Measurements from ENCODE around the gene FAF2.

Gene FAF2

DNA sequence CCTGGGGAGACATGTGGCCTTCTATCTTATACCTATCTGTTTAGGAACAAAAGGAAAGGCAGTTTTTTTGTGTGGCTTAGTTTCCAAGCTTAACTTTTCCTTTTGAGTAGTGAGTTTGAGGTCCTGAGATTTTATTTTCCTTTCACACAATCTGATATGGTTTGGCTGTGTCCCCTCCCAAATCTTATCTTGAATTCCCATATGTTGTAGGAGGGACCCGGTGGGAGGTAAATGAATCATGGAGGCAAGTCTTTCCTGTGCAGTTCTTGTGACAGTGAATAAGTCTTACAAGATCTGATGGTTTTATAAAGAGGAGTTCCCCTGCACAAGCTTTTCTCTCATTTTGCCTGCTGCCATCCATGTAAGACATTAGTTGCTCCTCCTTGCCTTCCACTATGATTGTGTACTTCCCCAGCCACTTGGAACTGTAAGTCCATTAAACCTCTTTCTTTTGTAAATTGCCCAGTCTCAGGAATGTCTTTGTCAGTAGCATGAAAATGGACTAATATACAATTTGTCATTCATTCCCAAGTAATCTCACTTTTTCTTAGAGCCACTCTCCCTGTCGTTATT is 27.1 kb upstream of the FAF2 start:
- H3K4me1 ChIP-seq (ENCODE audit: insufficient read depth, low read length), result no peaks in the 10 kb centered on the region
- no peak overlapping the region for H3K4me3 ChIP-seq (ENCODE audit: low read length)
- H3K9me3 ChIP-seq (ENCODE audit: insufficient read depth, low read depth, low read length), result peaks cover 18% of the 10 kb centered on the region
- no peak overlapping the region for H3K9ac ChIP-seq (ENCODE audit: low read depth, low read length)
- H3K27ac ChIP-seq (ENCODE audit: low read depth, low read length), result no peak overlapping the region
- WGBS, result 96% methylated on average over 2 of the region's 2 CpGs
- no peaks in the 10 kb centered on the region for H3K36me3 ChIP-seq (ENCODE audit: insufficient read depth, low read length)
- peaks cover 9% of the 10 kb centered on the region for H3K27me3 ChIP-seq (ENCODE audit: insufficient read depth, low read length)

DNA sequence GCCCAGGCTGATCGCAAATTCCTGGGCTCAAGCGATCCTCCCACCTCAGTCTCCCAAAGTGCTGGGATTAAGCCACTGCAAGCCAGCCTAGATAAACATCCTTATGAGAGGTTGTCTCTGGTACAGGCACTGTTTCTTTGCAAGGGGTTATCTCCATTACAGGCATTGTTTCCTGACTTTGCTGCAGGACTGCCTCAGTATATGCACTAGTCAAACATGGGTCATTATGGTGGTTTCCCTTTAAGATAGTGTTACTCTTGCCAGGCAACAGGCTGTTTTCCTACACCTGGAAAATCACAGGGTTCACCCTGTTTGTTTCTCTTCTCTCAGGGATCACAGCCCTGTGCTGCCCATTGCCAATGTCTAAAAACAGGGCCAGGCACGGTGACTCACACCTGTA is 24.0 kb upstream of the FAF2 start:
- no peak overlapping the region for H3K4me3 ChIP-seq (ENCODE audit: low read length)
- peaks cover 20% of the 10 kb centered on the region for H3K9me3 ChIP-seq (ENCODE audit: insufficient read depth, low read depth, low read length)
- no peak overlapping the region for H3K9ac ChIP-seq (ENCODE audit: low read depth, low read length)
- no peaks in the 10 kb centered on the region for H3K27me3 ChIP-seq (ENCODE audit: insufficient read depth, low read length)
- H3K27ac ChIP-seq (ENCODE audit: low read depth, low read length), result no peak overlapping the region
- 86% methylated on average over 3 of the region's 3 CpGs for WGBS
- H3K36me3 ChIP-seq (ENCODE audit: insufficient read depth, low read length), result no peaks in the 10 kb centered on the region
- H3K4me1 ChIP-seq (ENCODE audit: insufficient read depth, low read length), result no peaks in the 10 kb centered on the region

DNA sequence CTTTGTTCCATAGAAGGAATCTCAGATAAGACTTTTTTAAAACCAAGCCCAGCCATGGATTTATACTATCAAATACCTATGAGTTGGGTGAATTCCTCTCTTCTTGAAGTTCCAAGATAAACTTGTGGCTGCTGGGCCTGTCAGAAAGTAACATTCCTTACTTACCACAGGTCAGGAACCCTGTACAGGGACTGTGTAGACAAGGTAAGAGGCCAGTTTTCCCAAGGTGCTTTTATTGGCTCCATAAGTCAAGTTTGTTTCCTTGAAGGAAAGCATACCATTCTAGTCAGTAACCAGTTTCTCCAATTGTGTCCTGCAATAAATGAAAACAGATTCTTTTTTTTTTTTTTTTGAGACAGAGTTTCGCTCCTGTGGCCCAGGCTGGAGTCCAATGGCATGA is 23.0 kb upstream of the FAF2 start:
- H3K27me3 ChIP-seq (ENCODE audit: insufficient read depth, low read length), result no peaks in the 10 kb centered on the region
- peaks cover 17% of the 10 kb centered on the region; the same call in 1 of the 2 replicates for H3K9me3 ChIP-seq (ENCODE audit: insufficient read depth, low read depth, low read length)
- H3K4me3 ChIP-seq (ENCODE audit: low read length), result no peak overlapping the region
- no peaks in the 10 kb centered on the region for H3K4me1 ChIP-seq (ENCODE audit: insufficient read depth, low read length)
- WGBS, result 96% methylated on average over 1 of the region's 1 CpG
- H3K36me3 ChIP-seq (ENCODE audit: insufficient read depth, low read length), result no peaks in the 10 kb centered on the region
- no peak overlapping the region for H3K27ac ChIP-seq (ENCODE audit: low read depth, low read length)
- H3K9ac ChIP-seq (ENCODE audit: low read depth, low read length), result no peak overlapping the region

- H3K36me3 ChIP-seq (ENCODE audit: insufficient read depth, low read length), result no peaks in the 10 kb centered on the region
- H3K27ac ChIP-seq (ENCODE audit: low read depth, low read length), result no peak overlapping the region
- peaks cover 11% of the 10 kb centered on the region; the same call in 1 of the 2 replicates for H3K9me3 ChIP-seq (ENCODE audit: insufficient read depth, low read depth, low read length)
- H3K9ac ChIP-seq (ENCODE audit: low read depth, low read length), result no peak overlapping the region
- H3K4me3 ChIP-seq (ENCODE audit: low read length), result no peak overlapping the region
- no peaks in the 10 kb centered on the region for H3K27me3 ChIP-seq (ENCODE audit: insufficient read depth, low read length)
- WGBS, result 90% methylated on average over 1 of the region's 1 CpG
- H3K4me1 ChIP-seq (ENCODE audit: insufficient read depth, low read length), result no peaks in the 10 kb centered on the region
Observed at GRCh38 chr5:176425791-176426190, 22.4 kb upstream of the FAF2 start.

- Histone ChIP-seq H3K27me3 (ENCODE audit: insufficient read depth, low read length) (no peaks in the 10 kb centered on the region), H3K36me3 (ENCODE audit: insufficient read depth, low read length) (no peaks in the 10 kb centered on the region), H3K9ac (ENCODE audit: low read depth, low read length) (no peak overlapping the region), H3K4me3 (ENCODE audit: low read length) (no peak overlapping the region), H3K9me3 (ENCODE audit: insufficient read depth, low read depth, low read length) (peaks cover 11% of the 10 kb centered on the region; the same call in 1 of the 2 replicates), H3K27ac (ENCODE audit: low read depth, low read length) (no peak overlapping the region), H3K4me1 (ENCODE audit: insufficient read depth, low read length) (no peaks in the 10 kb centered on the region)
- WGBS, result 100% methylated on average over 1 of the region's 1 CpG
Observed at GRCh38 chr5:176426876-176427275, 21.3 kb upstream of the FAF2 start.

GRCh38 chr5:176427971-176428370 is 20.2 kb upstream of the FAF2 start:
- Histone ChIP-seq H3K4me3 (ENCODE audit: low read length) (no peak overlapping the region), H3K27ac (ENCODE audit: low read depth, low read length) (no peak overlapping the region), H3K27me3 (ENCODE audit: insufficient read depth, low read length) (no peaks in the 10 kb centered on the region), H3K4me1 (ENCODE audit: insufficient read depth, low read length) (no peaks in the 10 kb centered on the region), H3K9me3 (ENCODE audit: insufficient read depth, low read depth, low read length) (peaks cover 11% of the 10 kb centered on the region; the same call in 1 of the 2 replicates), H3K36me3 (ENCODE audit: insufficient read depth, low read length) (no peaks in the 10 kb centered on the region), H3K9ac (ENCODE audit: low read depth, low read length) (no peak overlapping the region)
- WGBS, result 91% methylated on average over 4 of the region's 4 CpGs

- no peak overlapping the region for H3K4me3 ChIP-seq (ENCODE audit: low read length)
- no peak overlapping the region for H3K9ac ChIP-seq (ENCODE audit: low read depth, low read length)
- no peaks in the 10 kb centered on the region for H3K36me3 ChIP-seq (ENCODE audit: insufficient read depth, low read length)
- WGBS, result 87% methylated on average over 4 of the region's 4 CpGs
- no peak overlapping the region for H3K27ac ChIP-seq (ENCODE audit: low read depth, low read length)
- H3K27me3 ChIP-seq (ENCODE audit: insufficient read depth, low read length), result no peaks in the 10 kb centered on the region
- H3K9me3 ChIP-seq (ENCODE audit: insufficient read depth, low read depth, low read length), result peaks cover 11% of the 10 kb centered on the region; the same call in 1 of the 2 replicates
- H3K4me1 ChIP-seq (ENCODE audit: insufficient read depth, low read length), result no peaks in the 10 kb centered on the region
Observed at GRCh38 chr5:176429972-176430371, 18.2 kb upstream of the FAF2 start.

DNA sequence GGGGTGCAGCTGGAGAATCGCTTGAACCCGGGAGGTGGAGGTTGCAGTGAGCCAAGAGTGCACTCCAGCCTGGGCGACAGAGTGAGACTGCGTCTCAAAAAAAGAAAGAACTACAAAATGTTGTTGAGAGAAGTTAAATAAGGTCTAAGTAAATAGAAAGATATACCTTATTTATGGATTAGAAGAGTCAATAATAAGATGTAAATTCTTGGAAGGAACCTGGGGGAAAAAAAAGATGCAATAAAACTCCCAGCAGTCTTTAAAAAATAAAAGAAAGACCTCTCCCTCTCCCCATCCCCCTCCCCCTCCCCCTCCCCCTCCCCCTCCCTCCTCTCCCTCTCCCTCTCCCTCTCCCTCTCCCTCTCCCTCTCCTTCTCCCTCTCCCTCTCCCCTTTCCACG is 15.5 kb upstream of the FAF2 start:
- Histone ChIP-seq H3K27ac (ENCODE audit: low read depth, low read length) (no peak overlapping the region), H3K9me3 (ENCODE audit: insufficient read depth, low read depth, low read length) (no peaks in the 10 kb centered on the region), H3K4me1 (ENCODE audit: insufficient read depth, low read length) (no peaks in the 10 kb centered on the region), H3K4me3 (ENCODE audit: low read length) (no peak overlapping the region), H3K36me3 (ENCODE audit: insufficient read depth, low read length) (no peaks in the 10 kb centered on the region), H3K9ac (ENCODE audit: low read depth, low read length) (no peak overlapping the region), H3K27me3 (ENCODE audit: insufficient read depth, low read length) (no peaks in the 10 kb centered on the region)
- 93% methylated on average over 5 of the region's 5 CpGs for WGBS

GRCh38 chr5:176436656-176437055 is 11.5 kb upstream of the FAF2 start:
- no peaks in the 10 kb centered on the region for H3K36me3 ChIP-seq (ENCODE audit: insufficient read depth, low read length)
- H3K4me1 ChIP-seq (ENCODE audit: insufficient read depth, low read length), result peaks cover 1% of the 10 kb centered on the region; the same call in 1 of the 2 replicates
- H3K27me3 ChIP-seq (ENCODE audit: insufficient read depth, low read length), result no peaks in the 10 kb centered on the region
- H3K4me3 ChIP-seq (ENCODE audit: low read length), result no peak overlapping the region
- H3K9ac ChIP-seq (ENCODE audit: low read depth, low read length), result no peak overlapping the region
- WGBS, result 86% methylated on average over 5 of the region's 5 CpGs
- H3K27ac ChIP-seq (ENCODE audit: low read depth, low read length), result no peak overlapping the region
- H3K9me3 ChIP-seq (ENCODE audit: insufficient read depth, low read depth, low read length), result no peaks in the 10 kb centered on the region

DNA sequence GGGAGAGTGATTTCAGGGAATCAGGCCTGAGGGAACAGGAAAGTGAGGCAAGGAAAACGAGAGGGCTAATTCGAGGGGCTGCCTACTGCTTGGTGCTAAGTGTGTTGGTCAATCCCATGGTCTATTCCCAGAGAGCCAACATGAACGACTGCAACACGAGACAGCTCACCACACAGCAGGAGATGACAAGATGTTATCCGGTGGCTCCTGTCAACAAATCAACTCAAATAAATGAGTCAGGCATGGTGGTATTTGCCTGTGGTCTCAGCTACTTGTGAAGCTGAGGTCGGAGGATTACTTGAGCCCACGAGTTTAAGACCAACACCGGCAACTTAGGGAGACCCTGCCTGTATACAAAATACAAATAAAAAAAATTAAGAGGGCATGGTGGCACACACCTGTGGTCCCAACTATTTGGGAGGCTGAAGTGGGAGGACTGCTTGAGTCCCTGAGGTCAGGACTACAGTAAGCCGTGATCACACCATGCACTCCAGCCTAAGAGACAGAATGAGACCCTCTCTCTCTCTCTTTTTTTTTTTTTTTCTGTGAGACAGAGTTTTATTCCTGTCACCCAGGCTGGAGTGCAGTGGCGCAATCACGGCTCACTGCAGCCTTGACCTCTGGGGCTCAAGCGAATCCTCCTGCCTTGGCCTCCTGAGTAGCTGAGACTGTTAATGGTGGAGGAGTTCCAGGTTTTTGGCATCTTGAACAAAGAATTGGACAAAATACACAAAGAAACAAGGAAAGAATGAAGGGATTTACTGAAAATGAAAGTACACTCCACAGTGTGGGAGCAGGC is 9.0 kb upstream of the FAF2 start:
- H3K36me3 ChIP-seq (ENCODE audit: insufficient read depth, low read length), result no peaks in the 10 kb centered on the region
- H3K27me3 ChIP-seq (ENCODE audit: insufficient read depth, low read length), result no peaks in the 10 kb centered on the region
- H3K27ac ChIP-seq (ENCODE audit: low read depth, low read length), result no peak overlapping the region
- peaks cover 11% of the 10 kb centered on the region for H3K4me1 ChIP-seq (ENCODE audit: insufficient read depth, low read length)
- no peaks in the 10 kb centered on the region for H3K9me3 ChIP-seq (ENCODE audit: insufficient read depth, low read depth, low read length)
- H3K9ac ChIP-seq (ENCODE audit: low read depth, low read length), result no peak overlapping the region
- H3K4me3 ChIP-seq (ENCODE audit: low read length), result no peak overlapping the region
- WGBS, result 81% methylated on average over 11 of the region's 12 CpGs

- Histone ChIP-seq H3K4me3 (ENCODE audit: low read length) (no peak overlapping the region), H3K4me1 (ENCODE audit: insufficient read depth, low read length) (peaks cover 11% of the 10 kb centered on the region), H3K9me3 (ENCODE audit: insufficient read depth, low read depth, low read length) (no peaks in the 10 kb centered on the region), H3K27me3 (ENCODE audit: insufficient read depth, low read length) (no peaks in the 10 kb centered on the region), H3K9ac (ENCODE audit: low read depth, low read length) (no peak overlapping the region), H3K27ac (ENCODE audit: low read depth, low read length) (no peak overlapping the region), H3K36me3 (ENCODE audit: insufficient read depth, low read length) (no peaks in the 10 kb centered on the region)
- 91% methylated on average over 10 of the region's 10 CpGs for WGBS
Observed at GRCh38 chr5:176440927-176441706, 7.1 kb upstream of the FAF2 start.
